Memory B cell (primary cell): ENCODE measurements around the gene AADAT.
"Not testable (repeated sequence)": the region's sequence is repeated elsewhere in the genome, so short reads cannot be mapped to it uniquely, and the experiment has no call there.

Experiments
- ATAC-seq: fragments of 150-1000 bp; cut with Tn5 transposase; 2 replicates; pipeline ENCODE4 v1.10.0; 2021; ENCODE audit warnings: low read depth, mild to moderate bottlenecking, moderate library complexity
- DNase-seq, 2 donors: peaks; one replicate each; pipeline ENCODE4 v3.0.0; 2022; ENCODE audit warnings: low spot score in 2 of 2
- H3K27ac Mint-ChIP-seq: one replicate; pipeline ENCODE4 v1.8.0; 2022; ENCODE audit warnings: mild to moderate bottlenecking, moderate library complexity, mixed read lengths
- H3K27me3 Mint-ChIP-seq: one replicate; pipeline ENCODE4 v1.8.0; 2022; ENCODE audit warnings: mixed read lengths
- H3K36me3 Mint-ChIP-seq: one replicate; pipeline ENCODE4 v1.8.0; 2022; ENCODE audit warnings: mild to moderate bottlenecking, mixed read lengths
- H3K4me1 Mint-ChIP-seq: one replicate; pipeline ENCODE4 v1.8.0; 2022; ENCODE audit warnings: mixed read lengths
- H3K4me3 Mint-ChIP-seq: one replicate; pipeline ENCODE4 v1.8.0; 2022; ENCODE audit warnings: mild to moderate bottlenecking, moderate library complexity, mixed read lengths
- H3K9me3 Mint-ChIP-seq: one replicate; pipeline ENCODE4 v1.8.0; 2022; ENCODE audit warnings: mixed read lengths

Gene AADAT

DNA sequence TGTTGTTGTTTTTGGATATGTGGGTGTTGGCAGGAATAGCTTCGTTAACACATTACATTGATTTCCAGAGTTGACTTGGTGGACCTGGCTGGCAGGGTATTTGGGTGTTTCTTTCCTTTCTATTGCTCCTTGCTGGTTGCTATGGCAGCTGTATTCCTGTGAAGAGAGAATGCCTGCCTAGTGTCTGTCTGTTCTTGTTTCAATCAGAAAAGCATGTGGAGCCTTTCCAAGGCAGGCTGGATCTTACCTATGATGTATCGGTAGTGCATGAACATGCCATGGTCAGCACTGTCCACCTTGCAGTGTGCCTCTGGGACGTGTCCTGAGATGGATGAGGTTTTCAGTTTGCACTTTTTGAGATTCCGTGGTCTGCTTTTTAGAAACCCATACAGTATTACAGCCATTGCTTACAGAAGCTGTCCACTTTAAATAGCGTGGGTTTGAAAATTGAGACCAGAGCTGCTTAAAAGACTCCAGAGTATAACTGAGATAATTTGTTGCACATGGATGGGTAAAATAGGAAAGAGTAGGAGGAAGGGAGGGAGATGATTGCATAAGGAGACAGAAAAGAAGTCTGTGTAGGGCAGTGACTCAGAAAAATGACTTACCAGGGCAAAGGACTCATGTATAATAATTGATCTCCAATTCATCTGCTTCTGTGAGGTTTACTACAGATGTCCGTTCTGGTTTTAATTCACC lies 20.0 kb upstream of the AADAT start:
- peaks cover 4% of the 10 kb centered on the region for H3K27me3 Mint-ChIP-seq
- no peaks in the 10 kb centered on the region for H3K4me1 Mint-ChIP-seq
- DNase-seq (no peak), ATAC-seq (no peak)
- no peaks in the 10 kb centered on the region for H3K36me3 Mint-ChIP-seq
- H3K9me3 Mint-ChIP-seq, result no peaks in the 10 kb centered on the region
- no peak overlapping the region for H3K27ac Mint-ChIP-seq
- no peak overlapping the region for H3K4me3 Mint-ChIP-seq

DNA sequence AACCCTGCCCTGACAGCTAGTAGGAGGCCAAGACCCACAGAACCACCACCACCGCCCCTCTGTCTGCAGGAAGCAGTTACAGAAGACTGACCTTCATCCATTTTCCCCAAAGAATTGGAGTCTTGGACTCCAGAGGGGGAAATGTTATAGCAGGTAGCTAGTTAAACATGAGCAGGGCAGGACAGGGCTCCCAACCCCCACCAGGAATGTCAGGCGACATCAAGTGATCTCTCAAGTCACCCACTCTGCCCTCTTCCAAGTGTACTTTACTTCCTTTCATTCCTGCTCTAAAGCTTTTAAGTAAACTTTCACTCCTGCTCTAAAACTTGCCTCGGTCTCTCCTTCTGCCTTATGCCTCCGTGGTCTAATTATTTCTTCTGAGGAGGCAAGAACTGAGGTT lies 17.1 kb upstream of the AADAT start:
- no peaks in the 10 kb centered on the region for H3K9me3 Mint-ChIP-seq
- peaks cover 2% of the 10 kb centered on the region for H3K27me3 Mint-ChIP-seq
- H3K36me3 Mint-ChIP-seq, result no peaks in the 10 kb centered on the region
- H3K4me1 Mint-ChIP-seq, result no peaks in the 10 kb centered on the region
- no peak overlapping the region for H3K27ac Mint-ChIP-seq
- no peak overlapping the region for H3K4me3 Mint-ChIP-seq
- no peak for DNase-seq
- no peak for ATAC-seq

DNA sequence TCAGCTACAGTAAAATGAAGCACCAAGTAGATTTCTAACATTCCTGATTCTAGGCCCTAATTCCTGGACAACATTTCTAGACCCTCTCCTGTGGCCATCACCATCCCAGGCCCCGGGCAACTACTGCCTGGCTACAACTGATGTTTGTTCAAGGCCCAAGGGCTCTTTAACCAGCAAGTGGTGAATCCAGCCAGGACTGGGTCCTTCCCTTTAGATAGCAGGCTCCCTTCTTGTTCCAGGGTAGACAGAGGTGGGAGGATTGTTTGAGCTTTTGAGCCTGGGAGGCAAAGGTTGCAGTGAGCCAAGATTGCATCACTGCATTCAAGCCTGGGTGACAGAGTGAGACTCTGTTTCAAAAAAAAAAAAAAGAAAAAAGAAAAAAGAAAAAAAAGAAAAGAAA lies 12.7 kb upstream of the AADAT start:
- H3K9me3 Mint-ChIP-seq, result no peaks in the 10 kb centered on the region
- H3K4me3 Mint-ChIP-seq, result no peak overlapping the region
- H3K36me3 Mint-ChIP-seq, result no peaks in the 10 kb centered on the region
- no peak overlapping the region for H3K27ac Mint-ChIP-seq
- H3K27me3 Mint-ChIP-seq, result no peaks in the 10 kb centered on the region
- no peak for DNase-seq
- no peaks in the 10 kb centered on the region for H3K4me1 Mint-ChIP-seq
- no peak for ATAC-seq

DNA sequence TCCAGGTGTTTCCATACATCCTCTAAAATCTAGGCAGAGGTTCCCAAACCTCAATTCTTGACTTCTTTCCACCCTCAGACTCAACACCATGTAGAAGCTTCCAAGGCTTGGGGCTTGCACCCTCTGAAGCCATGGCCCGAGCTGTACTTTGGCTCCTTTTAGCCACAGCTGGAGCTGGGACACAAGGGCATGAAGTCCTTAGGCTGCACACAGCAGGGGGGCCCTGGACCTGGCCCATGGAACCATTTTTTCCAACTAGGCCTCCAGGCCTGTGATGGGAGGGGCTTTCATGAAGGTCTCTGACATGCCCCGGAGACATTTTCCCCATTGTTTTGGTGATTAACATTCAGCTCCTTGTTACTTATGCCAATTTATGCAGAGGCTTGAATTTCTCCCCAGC lies 8.4 kb upstream of the AADAT start:
- not testable (repeated sequence) for H3K4me1 Mint-ChIP-seq, DNase-seq, H3K9me3 Mint-ChIP-seq, H3K36me3 Mint-ChIP-seq, H3K4me3 Mint-ChIP-seq, ATAC-seq, H3K27me3 Mint-ChIP-seq, H3K27ac Mint-ChIP-seq

DNA sequence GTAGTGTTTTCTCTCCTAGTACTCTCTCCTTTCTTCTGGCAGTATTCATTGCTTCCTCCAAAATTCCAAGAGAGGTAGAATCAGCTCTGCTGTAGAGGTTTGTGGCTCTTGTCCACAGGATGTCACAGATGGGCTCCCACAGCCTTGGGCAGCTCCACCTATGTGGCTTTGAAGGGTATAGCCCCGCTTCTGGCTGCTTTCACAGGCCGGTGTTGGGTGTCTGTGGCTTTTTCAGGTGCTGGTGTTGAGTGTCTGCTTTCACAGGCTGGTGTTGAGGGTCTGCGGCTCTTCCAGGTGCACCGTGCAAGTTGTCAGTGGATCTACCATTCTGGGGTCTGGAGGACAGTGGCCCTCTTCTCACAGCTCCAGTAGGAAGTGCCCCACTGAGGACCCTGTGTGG lies 7.9 kb upstream of the AADAT start:
- DNase-seq (no peak), ATAC-seq (no peak)
- no peaks in the 10 kb centered on the region for H3K4me1 Mint-ChIP-seq
- no peaks in the 10 kb centered on the region for H3K9me3 Mint-ChIP-seq
- H3K27me3 Mint-ChIP-seq, result no peaks in the 10 kb centered on the region
- no peaks in the 10 kb centered on the region for H3K36me3 Mint-ChIP-seq
- H3K4me3 Mint-ChIP-seq, result no peak overlapping the region
- no peak overlapping the region for H3K27ac Mint-ChIP-seq

DNA sequence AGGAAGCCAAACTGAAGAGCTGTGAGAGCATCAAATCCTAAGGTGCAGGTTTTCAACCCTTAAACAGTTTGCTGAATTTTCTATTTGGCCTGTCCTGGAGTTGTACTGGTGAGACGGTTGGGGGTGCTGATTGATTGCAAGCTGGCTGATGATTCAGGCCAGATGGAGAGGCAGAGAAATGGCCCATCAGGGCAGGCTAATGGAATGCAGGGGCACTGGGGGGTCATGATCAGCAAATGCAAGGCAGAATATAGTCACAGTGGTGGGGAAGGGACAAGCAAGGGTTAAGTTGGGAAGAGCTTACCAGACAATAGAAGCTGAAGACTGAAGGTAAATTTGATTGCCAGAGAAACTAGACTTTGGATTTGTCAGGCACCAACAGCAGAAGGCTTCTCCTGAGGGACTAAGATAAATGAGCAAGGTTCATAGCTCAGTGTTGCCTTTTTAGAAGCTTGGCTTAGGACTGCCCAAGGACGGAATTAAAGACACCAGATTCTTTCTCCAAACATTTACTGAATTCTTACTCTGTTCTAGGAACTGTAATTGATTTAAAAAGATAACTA lies 4.3 kb upstream of the AADAT start:
- ATAC-seq (no peak), DNase-seq (no peak)
- Mint-ChIP-seq H3K4me1 (peaks cover 3% of the 10 kb centered on the region), H3K4me3 (no peak overlapping the region), H3K27ac (no peak overlapping the region), H3K36me3 (no peaks in the 10 kb centered on the region), H3K27me3 (peaks cover 10% of the 10 kb centered on the region), H3K9me3 (no peaks in the 10 kb centered on the region)

DNA sequence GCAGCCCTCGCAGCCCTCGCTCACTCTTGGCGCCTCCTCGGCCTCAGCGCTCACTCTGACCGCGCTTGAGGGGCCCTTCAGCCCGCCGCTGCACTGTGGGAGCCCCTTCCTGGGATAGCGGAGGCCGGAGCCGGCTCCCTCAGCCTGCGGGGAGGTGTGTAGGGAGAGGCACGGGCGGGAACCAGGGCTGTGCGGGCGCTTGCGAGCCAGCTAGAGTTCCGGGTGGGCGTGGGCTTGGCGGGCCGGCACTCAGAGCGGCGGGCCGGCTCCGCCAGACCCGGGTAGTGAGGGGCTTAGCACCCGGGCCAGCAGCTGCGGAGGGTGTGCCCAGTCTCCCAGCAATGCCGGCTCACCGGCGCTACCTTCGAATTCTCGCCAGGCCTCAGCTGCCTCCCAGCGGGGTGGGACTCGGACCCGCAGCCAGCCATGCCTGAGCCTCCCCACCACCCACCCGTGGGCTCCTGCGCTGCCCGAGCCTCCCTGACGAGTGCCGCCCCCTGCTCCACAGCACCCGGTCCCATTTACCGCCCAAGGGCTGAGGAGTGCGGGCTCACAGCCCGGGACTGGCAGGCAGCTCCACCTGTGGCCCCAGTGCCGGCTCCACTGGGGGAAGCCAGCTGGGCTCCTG lies 1.4 kb upstream of the AADAT start:
- H3K36me3 Mint-ChIP-seq, result no peaks in the 10 kb centered on the region
- ATAC-seq, result no peak
- peaks cover 3% of the 10 kb centered on the region for H3K4me1 Mint-ChIP-seq
- H3K9me3 Mint-ChIP-seq, result no peaks in the 10 kb centered on the region
- DNase-seq, result no peak
- peaks cover 10% of the 10 kb centered on the region for H3K27me3 Mint-ChIP-seq
- H3K4me3 Mint-ChIP-seq, result no peak overlapping the region
- H3K27ac Mint-ChIP-seq, result no peak overlapping the region

DNA sequence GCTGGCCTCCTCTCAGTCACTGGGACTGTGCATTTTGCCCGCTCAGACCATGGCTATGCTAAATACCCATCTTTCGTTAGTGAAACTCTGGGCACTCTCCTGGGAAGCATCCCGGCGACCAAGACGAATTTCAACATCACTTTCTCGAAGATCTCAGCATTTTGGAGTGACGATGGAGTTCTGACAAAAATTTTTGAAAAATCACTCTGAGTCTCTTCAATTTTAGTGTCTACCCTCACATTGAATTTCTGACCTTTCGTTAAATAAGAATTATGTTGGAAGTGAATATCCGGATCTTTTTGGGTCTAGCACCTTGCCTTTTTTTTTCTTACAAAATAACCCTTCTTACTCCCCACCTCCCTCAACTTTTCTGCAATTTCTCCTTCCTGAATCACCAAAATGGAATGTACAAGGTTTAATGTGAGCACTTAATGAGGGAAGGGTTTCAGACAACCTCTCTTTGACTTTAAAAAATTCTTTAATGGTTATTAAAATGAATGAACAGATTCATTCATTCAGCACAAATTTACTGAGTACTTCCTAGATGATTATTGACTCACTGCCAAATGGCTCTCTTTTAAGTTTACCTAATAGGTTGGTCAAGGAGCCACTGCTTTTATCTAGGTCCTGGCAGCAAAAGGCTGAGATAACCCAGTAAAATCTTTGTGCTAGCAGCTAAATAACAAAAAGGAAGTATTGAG lies 746 bp upstream of the AADAT start:
- ATAC-seq, result no peak
- Mint-ChIP-seq H3K27me3 (peaks cover 10% of the 10 kb centered on the region), H3K36me3 (no peaks in the 10 kb centered on the region), H3K9me3 (no peaks in the 10 kb centered on the region), H3K4me1 (peaks cover 3% of the 10 kb centered on the region), H3K4me3 (peak overlapping the region; percentile 32), H3K27ac (no peak overlapping the region)
- DNase-seq, result no peak

DNA sequence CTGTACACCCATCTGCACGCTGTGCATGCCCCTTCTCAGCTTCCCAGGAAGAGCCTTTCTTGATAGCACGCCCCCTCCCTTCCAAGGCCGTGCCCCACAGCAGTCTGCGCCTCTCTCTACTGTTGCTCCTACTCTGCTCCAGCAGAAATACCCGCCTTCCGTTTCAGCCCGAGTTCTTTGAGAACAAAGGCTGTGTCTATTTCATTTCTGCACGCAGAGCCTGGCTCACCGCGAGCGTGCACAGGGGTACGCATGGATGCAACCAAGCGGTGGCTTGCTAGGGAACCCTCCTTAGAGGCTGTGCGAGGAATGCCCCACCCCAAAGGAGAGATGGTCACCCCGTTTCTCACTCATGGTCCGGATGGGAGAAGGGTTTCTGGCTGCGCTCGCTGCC lies 485 bp downstream of the AADAT start:
- ATAC-seq, result no peak
- Mint-ChIP-seq H3K27me3 (peaks cover 10% of the 10 kb centered on the region), H3K4me3 (no peak overlapping the region), H3K27ac (no peak overlapping the region), H3K4me1 (peaks cover 3% of the 10 kb centered on the region), H3K36me3 (no peaks in the 10 kb centered on the region), H3K9me3 (no peaks in the 10 kb centered on the region)
- DNase-seq, result no peak

DNA sequence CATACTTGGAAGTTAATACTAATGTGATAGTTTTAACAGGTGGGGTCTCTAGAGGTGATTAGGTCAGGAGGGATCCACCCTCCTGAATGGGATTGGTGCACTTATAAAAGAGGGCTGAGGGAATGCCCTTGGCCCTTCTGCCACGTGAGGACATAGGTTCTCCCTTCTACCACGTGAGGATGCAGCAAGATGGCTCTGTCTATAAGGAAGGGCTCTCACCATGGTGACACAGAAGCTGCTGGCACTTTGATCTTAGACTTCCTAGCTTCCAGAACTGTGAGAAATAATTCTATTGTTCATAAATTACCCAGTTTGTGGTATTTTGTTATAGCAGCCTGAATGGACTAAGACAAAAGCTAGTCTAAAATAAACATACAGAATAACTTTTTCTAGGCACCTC lies 1.0 kb downstream of the AADAT start:
- H3K27ac Mint-ChIP-seq, result no peak overlapping the region
- peaks cover 10% of the 10 kb centered on the region for H3K27me3 Mint-ChIP-seq
- H3K4me3 Mint-ChIP-seq, result no peak overlapping the region
- DNase-seq, result no peak
- no peaks in the 10 kb centered on the region for H3K36me3 Mint-ChIP-seq
- H3K9me3 Mint-ChIP-seq, result peaks cover 3% of the 10 kb centered on the region
- peaks cover 3% of the 10 kb centered on the region for H3K4me1 Mint-ChIP-seq
- ATAC-seq, result no peak

DNA sequence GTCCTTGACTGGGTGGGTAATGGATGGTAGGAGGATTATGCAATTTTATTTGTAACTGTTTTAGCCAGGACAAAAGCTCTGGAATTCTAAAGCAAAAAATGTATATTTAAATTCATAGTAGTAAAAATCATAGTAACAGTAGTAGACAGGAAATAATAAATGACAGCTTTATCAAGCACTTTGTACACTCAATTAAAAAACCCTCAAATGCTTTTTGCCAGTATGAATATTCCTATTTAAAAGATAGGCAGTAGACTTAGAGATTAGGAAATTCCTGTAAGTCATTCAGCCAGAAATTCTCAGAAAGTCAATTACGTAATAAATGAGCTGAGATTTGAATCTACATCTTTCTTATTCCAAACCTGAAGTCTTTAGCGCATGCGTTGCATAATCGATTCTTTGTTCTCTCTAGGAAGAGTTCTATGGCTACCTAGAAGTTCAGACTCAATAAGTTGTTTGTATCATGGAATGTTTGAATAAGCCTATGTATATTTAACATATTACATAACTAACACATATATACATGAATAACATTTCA lies 2.5 kb downstream of the AADAT start:
- Mint-ChIP-seq H3K36me3 (no peaks in the 10 kb centered on the region), H3K4me3 (no peak overlapping the region), H3K9me3 (peaks cover 5% of the 10 kb centered on the region), H3K27me3 (peaks cover 10% of the 10 kb centered on the region), H3K27ac (no peak overlapping the region), H3K4me1 (peaks cover 3% of the 10 kb centered on the region)
- no peak for ATAC-seq
- no peak for DNase-seq

DNA sequence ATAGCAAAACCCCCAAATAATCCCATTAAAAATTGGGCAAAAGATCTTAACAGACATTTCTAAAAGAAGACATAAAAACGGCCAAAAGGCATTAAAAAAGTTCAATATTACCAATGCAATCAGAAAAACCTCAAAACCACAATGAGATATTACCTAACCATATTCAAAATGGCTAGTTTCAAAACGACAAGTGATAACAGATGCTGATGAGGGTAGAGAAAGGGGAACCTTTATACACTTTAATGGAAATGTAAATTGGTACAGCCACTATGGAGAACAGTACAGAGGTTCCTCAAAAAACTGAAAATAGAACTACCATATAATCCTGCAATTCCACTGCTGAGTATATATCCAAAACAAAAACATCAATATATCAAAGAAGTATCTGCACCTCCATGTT lies 6.2 kb downstream of the AADAT start:
- Mint-ChIP-seq H3K4me1 (no peaks in the 10 kb centered on the region), H3K4me3 (no peak overlapping the region), H3K27me3 (peaks cover 9% of the 10 kb centered on the region), H3K36me3 (no peaks in the 10 kb centered on the region), H3K27ac (no peak overlapping the region), H3K9me3 (peaks cover 16% of the 10 kb centered on the region)
- DNase-seq (no peak), ATAC-seq (no peak)

DNA sequence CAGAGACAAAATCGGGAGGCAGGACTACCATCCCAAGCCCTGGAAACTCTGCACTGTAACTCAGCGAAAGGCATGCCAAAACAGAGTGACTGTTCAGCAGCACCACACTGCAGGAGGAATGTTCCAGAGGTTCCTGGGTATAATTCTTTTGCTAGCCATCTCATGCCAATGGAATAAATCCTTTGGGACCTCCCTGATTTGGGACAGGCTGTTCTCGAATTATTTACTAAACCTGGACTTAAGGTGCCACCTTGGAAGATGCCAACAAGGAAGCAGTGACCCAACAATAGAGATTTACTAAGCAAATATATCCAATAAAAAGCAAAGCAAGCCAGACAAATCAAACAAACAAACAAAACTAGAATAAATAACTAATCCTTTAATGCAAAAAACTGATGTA lies 9.3 kb downstream of the AADAT start:
- H3K27ac Mint-ChIP-seq, result no peak overlapping the region
- no peaks in the 10 kb centered on the region for H3K36me3 Mint-ChIP-seq
- ATAC-seq, result no peak
- H3K27me3 Mint-ChIP-seq, result peaks cover 9% of the 10 kb centered on the region
- no peak for DNase-seq
- H3K4me1 Mint-ChIP-seq, result no peaks in the 10 kb centered on the region
- H3K4me3 Mint-ChIP-seq, result no peak overlapping the region
- peaks cover 16% of the 10 kb centered on the region for H3K9me3 Mint-ChIP-seq

DNA sequence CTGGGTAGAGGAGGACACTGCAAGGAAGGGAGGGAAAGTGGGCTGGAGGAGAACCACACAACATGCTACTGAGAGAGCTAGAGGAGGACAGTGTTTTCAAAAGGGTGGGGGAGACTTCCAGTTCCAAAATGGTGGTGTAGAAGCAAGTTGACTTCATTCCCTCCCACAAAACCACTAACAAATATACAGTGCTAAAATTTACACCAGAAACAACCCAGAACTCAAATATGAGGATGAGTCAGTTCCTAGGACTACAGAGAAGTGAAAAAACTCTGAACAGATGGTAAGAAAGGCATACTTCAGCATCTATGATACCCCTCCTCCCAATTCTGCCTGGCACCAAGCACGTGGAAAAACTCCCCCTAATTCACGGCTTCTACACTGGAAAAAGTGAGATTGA lies 9.8 kb downstream of the AADAT start:
- Mint-ChIP-seq H3K4me3 (no peak overlapping the region), H3K4me1 (no peaks in the 10 kb centered on the region), H3K36me3 (no peaks in the 10 kb centered on the region), H3K27ac (no peak overlapping the region), H3K9me3 (peaks cover 16% of the 10 kb centered on the region), H3K27me3 (peaks cover 9% of the 10 kb centered on the region)
- DNase-seq (no peak), ATAC-seq (no peak)
